Mesendoderm (in vitro differentiated cells): ENCODE measurements around the gene ANKRD10.

Experiments
- DNase-seq: peaks from one replicate; pipeline ENCODE4 v3.0.0; 2013
- H2AK5ac ChIP-seq: 2 replicates; pipeline ENCODE4 v1.6.1; 2013; ENCODE audit warnings: low read length, inconsistent platforms
- H2BK120ac ChIP-seq: 2 replicates; pipeline ENCODE4 v1.6.1; 2013; ENCODE audit warnings: low read depth, mild to moderate bottlenecking, low read length, moderate library complexity, mixed read lengths
- H2BK15ac ChIP-seq: replicated peaks from 2 replicates; pipeline ENCODE4 v1.6.1; 2013; ENCODE audit warnings: low read depth, mild to moderate bottlenecking, moderate library complexity
- H2BK5ac ChIP-seq: 2 replicates; pipeline ENCODE4 v1.6.1; 2013; ENCODE audit warnings: low read length, inconsistent platforms
- H3K18ac ChIP-seq: 2 replicates; pipeline ENCODE4 v1.6.1; 2013; ENCODE audit warnings: mild to moderate bottlenecking, low read length, mixed read lengths
- H3K23ac ChIP-seq: one replicate; pipeline ENCODE4 v1.6.1; 2013; ENCODE audit warnings: low read length
- H3K27ac ChIP-seq: 2 replicates; pipeline ENCODE4 v1.5.1; 2013; ENCODE audit warnings: low read depth, mild to moderate bottlenecking, inconsistent platforms, low read length, moderate library complexity
- H3K27me3 ChIP-seq: 2 replicates; pipeline ENCODE4 v1.6.1; 2013; ENCODE audit warnings: low read length, control low read depth, mild to moderate bottlenecking, inconsistent platforms; ENCODE audit not compliant: insufficient read depth, poor library complexity
- H3K36me3 ChIP-seq: 2 replicates; pipeline ENCODE4 v1.6.1; 2013; ENCODE audit warnings: low read length, inconsistent platforms; ENCODE audit not compliant: control insufficient read depth, insufficient read depth
- H3K4ac ChIP-seq: one replicate; pipeline ENCODE4 v1.6.1; 2013; ENCODE audit warnings: low read depth, mild to moderate bottlenecking, low read length, moderate library complexity
- H3K4me1 ChIP-seq: 2 replicates; pipeline ENCODE4 v1.6.1; 2013; ENCODE audit warnings: low read depth, low read length, inconsistent platforms; ENCODE audit not compliant: control insufficient read depth
- H3K4me2 ChIP-seq: 2 replicates; pipeline ENCODE4 v1.6.1; 2013; ENCODE audit warnings: low read length
- H3K4me3 ChIP-seq: 2 replicates; pipeline ENCODE4 v1.5.1; 2013; ENCODE audit warnings: mild to moderate bottlenecking, low read length
- H3K56ac ChIP-seq: one replicate; pipeline ENCODE4 v1.6.1; 2013; ENCODE audit warnings: low read length
- H3K79me1 ChIP-seq: 2 replicates; pipeline ENCODE4 v1.6.1; 2013; ENCODE audit warnings: low read length, inconsistent platforms
- H3K79me2 ChIP-seq: 2 replicates; pipeline ENCODE4 v1.6.1; 2013; ENCODE audit warnings: mild to moderate bottlenecking, low read length; ENCODE audit not compliant: control insufficient read depth, insufficient read depth
- H3K9ac ChIP-seq: 2 replicates; pipeline ENCODE4 v1.6.1; 2013; ENCODE audit warnings: low read length, inconsistent platforms
- H4K5ac ChIP-seq: one replicate; pipeline ENCODE4 v1.6.1; 2013; ENCODE audit warnings: low read length
- H4K8ac ChIP-seq: one replicate; pipeline ENCODE4 v1.6.1; 2013; ENCODE audit warnings: low read depth, mild to moderate bottlenecking, control low read depth, low read length, moderate library complexity
- WGBS: extraction: QIAGEN DNeasy Blood & Tissue Kit; methylation state at CpG from one replicate; pipeline ENCODE4 v1.1.7; 2013; ENCODE audit warnings: low lambda C conversion rate, missing lambda C conversion rate; ENCODE audit not compliant: insufficient coverage; ENCODE audit errors: extremely low coverage; 5-methylcytosine and 5-hydroxymethylcytosine counted together

Gene ANKRD10

DNA sequence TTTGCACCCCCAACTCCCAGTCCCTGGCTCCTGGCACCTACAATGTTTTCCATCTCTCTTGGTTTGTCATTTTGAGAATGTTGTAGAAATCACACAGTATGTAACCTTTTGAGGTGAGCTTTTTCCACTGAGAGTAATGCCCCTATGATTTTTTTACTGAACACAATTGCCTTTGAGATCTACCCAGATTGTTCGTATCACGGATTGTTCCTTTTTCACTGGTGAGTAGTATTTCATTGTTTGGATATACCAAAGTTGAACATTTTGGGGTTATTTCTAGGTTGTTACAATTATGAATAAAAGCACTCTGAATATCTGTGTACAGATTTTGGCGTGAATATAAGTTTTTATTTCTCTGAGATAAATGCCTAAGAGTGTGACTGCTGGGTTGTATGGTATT lies 17.7 kb upstream of the ANKRD10 start:
- Histone ChIP-seq H4K5ac (no peak overlapping the region), H3K27me3 (no peaks in the 10 kb centered on the region), H2BK120ac (no peak overlapping the region), H3K56ac (no peak overlapping the region), H3K36me3 (no peaks in the 10 kb centered on the region), H2BK15ac (no peak overlapping the region), H3K18ac (no peak overlapping the region), H2AK5ac (no peak overlapping the region), H3K4me1 (no peaks in the 10 kb centered on the region), H3K27ac (no peak overlapping the region), H3K79me1 (no peaks in the 10 kb centered on the region), H3K4ac (no peak overlapping the region), H3K79me2 (no peaks in the 10 kb centered on the region), H3K4me3 (no peak overlapping the region), H3K4me2 (no peak overlapping the region), H3K23ac (no peak overlapping the region), H2BK5ac (no peak overlapping the region), H4K8ac (no peak overlapping the region), H3K9ac (no peak overlapping the region)
- no CpG with 5 or more reads among the region's 3 CpGs for WGBS
- no peak for DNase-seq

DNA sequence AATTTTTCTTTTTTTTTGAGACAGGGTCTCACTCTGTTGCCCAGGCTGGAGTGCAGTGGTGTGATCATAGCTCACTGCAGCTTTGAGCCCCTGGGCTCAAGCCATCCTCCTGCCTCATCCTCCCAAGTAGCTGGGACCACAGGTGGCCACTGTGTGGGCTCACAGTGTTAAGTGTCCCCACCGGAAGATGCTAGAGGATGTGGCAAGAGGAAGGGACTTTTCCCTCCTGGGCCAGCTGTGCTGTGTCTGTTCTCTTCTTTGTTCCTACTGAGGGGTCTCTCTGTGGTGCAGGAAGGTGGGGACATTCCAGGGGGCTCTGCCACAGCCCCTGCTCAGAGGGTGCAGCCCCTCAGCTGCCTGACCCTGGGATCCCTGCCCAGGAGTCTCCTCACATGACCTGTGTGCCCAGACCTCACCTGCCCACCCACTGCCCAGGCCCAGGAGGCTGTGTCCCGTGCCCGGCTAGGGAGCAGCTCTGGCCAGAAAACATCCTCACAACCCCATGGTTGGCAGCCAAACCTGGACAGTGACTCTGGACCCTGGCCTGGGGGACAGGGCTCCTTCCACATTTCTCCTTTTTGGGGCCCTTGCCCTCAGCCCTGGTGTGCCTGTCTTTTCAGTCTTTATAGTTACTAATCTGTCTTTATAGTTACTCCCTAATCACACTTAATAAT lies 14.4 kb upstream of the ANKRD10 start:
- H3K9ac ChIP-seq = no peak overlapping the region
- no peaks in the 10 kb centered on the region for H3K27me3 ChIP-seq
- no peak overlapping the region for H2BK5ac ChIP-seq
- no peak overlapping the region for H2BK120ac ChIP-seq
- no peak overlapping the region for H3K18ac ChIP-seq
- H3K56ac ChIP-seq = no peak overlapping the region
- H3K79me2 ChIP-seq = no peaks in the 10 kb centered on the region
- H3K4me1 ChIP-seq = no peaks in the 10 kb centered on the region
- no peak overlapping the region for H2BK15ac ChIP-seq
- H4K8ac ChIP-seq = no peak overlapping the region
- no CpG with 5 or more reads among the region's 3 CpGs for WGBS
- H3K23ac ChIP-seq = no peak overlapping the region
- no peak overlapping the region for H3K4me3 ChIP-seq
- no peak overlapping the region for H2AK5ac ChIP-seq
- H3K79me1 ChIP-seq = no peaks in the 10 kb centered on the region
- H3K27ac ChIP-seq = no peak overlapping the region
- no peak overlapping the region for H4K5ac ChIP-seq
- H3K36me3 ChIP-seq = no peaks in the 10 kb centered on the region
- H3K4me2 ChIP-seq = no peak overlapping the region
- no peak overlapping the region for H3K4ac ChIP-seq
- DNase-seq = no peak

DNA sequence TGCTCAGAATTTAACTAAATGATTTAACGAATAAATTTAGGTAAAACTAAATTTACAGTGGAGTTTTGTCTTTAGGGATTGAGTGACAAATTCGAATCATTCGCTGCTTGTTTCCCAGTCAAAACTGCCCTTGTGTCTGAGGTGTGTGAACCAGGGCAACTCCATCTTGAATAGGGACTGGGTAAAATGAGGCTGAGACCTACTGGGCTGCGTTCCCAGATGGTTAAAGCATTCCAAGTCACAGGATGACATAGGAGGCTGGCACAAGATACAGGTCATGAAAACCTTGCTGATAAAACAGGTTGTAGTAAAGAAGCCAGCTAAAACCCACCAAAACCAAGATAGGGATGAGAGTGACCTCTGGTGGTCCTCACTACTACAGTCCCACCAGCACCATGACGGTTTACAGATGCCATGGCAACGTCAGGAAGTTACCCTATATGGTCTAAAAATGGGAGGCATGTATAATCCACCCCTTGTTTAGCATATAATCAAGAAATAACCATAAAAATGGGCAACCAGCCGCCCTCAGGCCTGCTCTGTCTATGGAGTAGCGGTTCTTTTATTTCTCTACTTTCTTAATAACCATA lies 10.2 kb upstream of the ANKRD10 start:
- no peak overlapping the region for H3K23ac ChIP-seq
- H3K4me1 ChIP-seq = no peaks in the 10 kb centered on the region
- no peak overlapping the region for H2BK15ac ChIP-seq
- DNase-seq = peak; percentile 70
- no peak overlapping the region for H2BK120ac ChIP-seq
- H2BK5ac ChIP-seq = no peak overlapping the region
- no peak overlapping the region for H3K18ac ChIP-seq
- no peak overlapping the region for H3K4me3 ChIP-seq
- H3K36me3 ChIP-seq = no peaks in the 10 kb centered on the region
- no peaks in the 10 kb centered on the region for H3K27me3 ChIP-seq
- H4K5ac ChIP-seq = no peak overlapping the region
- H3K9ac ChIP-seq = no peak overlapping the region
- H3K79me2 ChIP-seq = no peaks in the 10 kb centered on the region
- H4K8ac ChIP-seq = no peak overlapping the region
- no peak overlapping the region for H3K4me2 ChIP-seq
- H3K4ac ChIP-seq = no peak overlapping the region
- no peak overlapping the region for H3K56ac ChIP-seq
- H3K79me1 ChIP-seq = no peaks in the 10 kb centered on the region
- H3K27ac ChIP-seq = no peak overlapping the region
- H2AK5ac ChIP-seq = no peak overlapping the region
- WGBS = no CpG with 5 or more reads among the region's 8 CpGs

DNA sequence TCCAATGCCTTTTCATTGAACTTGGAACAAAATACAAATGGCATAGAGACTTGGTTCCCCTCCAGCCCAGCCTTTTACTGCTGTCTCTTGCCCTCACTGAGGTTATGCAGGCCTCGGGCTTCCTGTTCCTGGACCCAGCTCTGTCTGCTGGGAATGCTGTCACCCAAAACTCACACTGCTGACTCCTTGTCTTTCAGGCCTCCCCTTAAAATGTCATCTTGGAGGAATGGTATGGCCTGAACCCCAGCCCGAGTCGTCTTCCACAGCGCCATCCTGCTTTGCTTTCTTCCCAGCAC lies 9.7 kb upstream of the ANKRD10 start:
- Histone ChIP-seq H3K27me3 (no peaks in the 10 kb centered on the region), H3K4ac (no peak overlapping the region), H3K4me1 (no peaks in the 10 kb centered on the region), H3K4me3 (no peak overlapping the region), H3K79me2 (no peaks in the 10 kb centered on the region), H3K56ac (no peak overlapping the region), H2BK120ac (no peak overlapping the region), H2BK15ac (no peak overlapping the region), H2AK5ac (no peak overlapping the region), H4K8ac (no peak overlapping the region), H4K5ac (no peak overlapping the region), H3K9ac (no peak overlapping the region), H3K4me2 (no peak overlapping the region), H3K18ac (no peak overlapping the region), H2BK5ac (no peak overlapping the region), H3K27ac (no peak overlapping the region), H3K23ac (no peak overlapping the region), H3K79me1 (no peaks in the 10 kb centered on the region), H3K36me3 (no peaks in the 10 kb centered on the region)
- WGBS = no CpG with 5 or more reads among the region's 4 CpGs
- no peak for DNase-seq

DNA sequence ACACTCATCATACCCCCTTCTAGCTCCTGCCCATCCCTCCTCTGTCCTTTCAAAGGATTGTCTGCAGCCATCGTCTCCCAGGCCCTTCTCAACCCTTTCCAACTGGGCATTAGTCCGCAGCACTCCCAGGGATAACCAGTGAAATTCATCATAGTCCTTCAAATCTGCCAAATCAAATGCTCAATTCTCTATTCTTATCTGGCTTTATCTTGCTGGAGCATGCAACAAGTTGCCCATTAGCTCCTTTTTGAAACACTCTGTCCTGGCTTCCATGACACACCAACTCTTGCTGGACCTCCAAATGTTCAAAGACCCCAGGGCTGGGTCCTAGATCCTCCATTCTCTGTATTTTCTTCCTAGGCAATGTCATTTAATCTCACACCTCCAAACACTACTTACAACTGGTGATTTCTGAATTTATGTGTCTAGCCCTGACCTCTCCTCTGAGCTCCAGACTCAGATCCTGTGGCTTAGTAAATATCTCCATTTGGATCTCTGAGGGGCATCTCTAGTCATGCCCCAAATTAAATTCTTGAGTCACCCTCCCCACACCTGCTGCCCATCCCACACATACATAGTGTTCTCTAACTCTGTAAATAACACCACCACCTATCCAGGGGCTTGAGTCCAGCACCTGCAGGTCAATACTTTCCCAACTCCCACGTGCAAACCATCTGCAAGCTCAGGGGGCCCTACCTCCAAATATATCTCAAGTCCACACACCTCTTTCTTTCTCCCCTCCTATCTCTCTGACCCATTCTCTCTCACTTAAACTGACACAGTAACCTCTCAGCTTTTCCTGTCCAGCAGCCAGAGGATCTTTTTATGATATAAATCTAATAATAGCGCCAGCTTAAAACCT lies 9.1 kb upstream of the ANKRD10 start:
- no peaks in the 10 kb centered on the region for H3K4me1 ChIP-seq
- H2BK120ac ChIP-seq = no peak overlapping the region
- H3K27me3 ChIP-seq = no peaks in the 10 kb centered on the region
- no CpG with 5 or more reads among the region's 4 CpGs for WGBS
- H2BK15ac ChIP-seq = no peak overlapping the region
- H3K18ac ChIP-seq = no peak overlapping the region
- no peak overlapping the region for H4K5ac ChIP-seq
- H3K79me2 ChIP-seq = no peaks in the 10 kb centered on the region
- no peak overlapping the region for H2BK5ac ChIP-seq
- no peak overlapping the region for H3K4ac ChIP-seq
- H3K27ac ChIP-seq = no peak overlapping the region
- H3K23ac ChIP-seq = no peak overlapping the region
- H2AK5ac ChIP-seq = no peak overlapping the region
- H3K36me3 ChIP-seq = no peaks in the 10 kb centered on the region
- DNase-seq = no peak
- no peak overlapping the region for H4K8ac ChIP-seq
- H3K56ac ChIP-seq = no peak overlapping the region
- no peak overlapping the region for H3K9ac ChIP-seq
- H3K79me1 ChIP-seq = no peaks in the 10 kb centered on the region
- no peak overlapping the region for H3K4me3 ChIP-seq
- no peak overlapping the region for H3K4me2 ChIP-seq
